ENCODE results near the gene VAMP3. TPM values are rescaled to one million over a fixed set of nuclear protein-coding genes. Genes with fewer than 3 reads are reported as not detected.

The VAMP3 gene
- polyA plus RNA-seq, 5 donors, result 105 to 142 (median 122) TPM

- DNase-seq, result no peak
Measured at GRCh38 chr1:7809742-7810141, 38.6 kb downstream of the VAMP3 start.

GRCh38 chr1:7810395-7810794 lies 39.3 kb downstream of the VAMP3 start:
- DNase-seq, result no peak

- no peak for DNase-seq
Measured at GRCh38 chr1:7811476-7811875, 40.4 kb downstream of the VAMP3 start.

GRCh38 chr1:7813677-7814373 lies 42.7 kb downstream of the VAMP3 start:
- DNase-seq, result no peak

- no peak for DNase-seq
Measured at GRCh38 chr1:7821282-7821681, 50.2 kb downstream of the VAMP3 start.

- no peak for DNase-seq
Measured at GRCh38 chr1:7824701-7825100, 53.6 kb downstream of the VAMP3 start.

- DNase-seq, result no peak
Measured at GRCh38 chr1:7826363-7826762, 55.3 kb downstream of the VAMP3 start.

GRCh38 chr1:7827126-7827955 lies 56.2 kb downstream of the VAMP3 start:
- no peak for DNase-seq

Other genes with a start within 250 kb of the VAMP3 start
- 10 to 100 TPM in 4 of 5 donors, 1 to 10 TPM in 1; 7.8 to 16.1 (median 10.1) TPM for gene PER3, start 13.0 kb downstream of the VAMP3 start, polyA plus RNA-seq (ENCODE audit: insufficient read depth in 1 of 5, insufficient read length in 5 of 5, low replicate concordance in 1 of 5)
- under 1 TPM in 2 of 5 donors, not detected in 3; 0.10 to 0.27 TPM for gene UTS2, start 81.8 kb downstream of the VAMP3 start, polyA plus RNA-seq (ENCODE audit: insufficient read depth in 1 of 5, insufficient read length in 5 of 5, low replicate concordance in 1 of 5)
- gene TNFRSF9, start 169.5 kb downstream of the VAMP3 start, polyA plus RNA-seq (ENCODE audit: insufficient read depth in 1 of 5, insufficient read length in 5 of 5, low replicate concordance in 1 of 5), result under 1 TPM; 0.09 to 0.25 (median 0.14) TPM
- gene PARK7, start 190.4 kb downstream of the VAMP3 start, polyA plus RNA-seq (ENCODE audit: insufficient read depth in 1 of 5, insufficient read length in 5 of 5, low replicate concordance in 1 of 5), result 100 to 1,000 TPM; 270 to 347 (median 299) TPM

Measured in right lung (tissue), 5 donors.